WTC11 (cell line): ENCODE results near the gene FRMD4A.

ENCODE experiments used
- JUN ChIP-seq: sonication (generic); formaldehyde crosslinking; IDR thresholded peaks from 2 replicates; pipeline ENCODE4 v1.8.0; 2023; ENCODE audit warnings: mild to moderate bottlenecking, missing genetic modification reagents
- NFYB ChIP-seq: sonication (generic); formaldehyde crosslinking; conservative IDR thresholded peaks from 2 replicates; pipeline ENCODE4 v1.8.0; 2022; ENCODE audit warnings: low read depth, missing genetic modification reagents
- TF ChIP-seq, protein P1 (sequence below): sonication (generic); formaldehyde crosslinking; IDR thresholded peaks from 2 replicates; pipeline ENCODE4 v1.8.1; 2023; ENCODE audit warnings: mild to moderate bottlenecking, missing genetic modification reagents, borderline replicate concordance

DNA sequence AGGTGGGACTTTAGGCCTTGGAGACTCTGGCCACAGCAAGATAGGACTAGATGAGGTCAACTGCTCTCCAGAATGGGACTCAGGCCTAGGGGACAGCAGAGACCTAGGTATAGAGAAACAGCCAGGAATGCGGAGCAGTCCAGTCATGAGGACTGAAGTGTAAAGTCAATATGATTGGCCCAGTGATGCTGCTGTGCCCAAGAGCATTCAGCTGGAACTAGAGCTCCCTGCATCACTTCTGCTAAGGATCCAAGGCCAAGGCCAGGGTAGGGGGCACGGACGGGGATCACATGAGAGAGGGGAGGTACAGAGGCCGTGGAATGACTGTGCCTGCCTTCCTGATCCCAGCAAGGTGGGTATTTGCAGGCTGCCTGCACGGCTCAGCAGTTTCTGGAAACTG is 237.9 kb downstream of the FRMD4A start:
- TF ChIP-seq JUN: no peak
- TF ChIP-seq, protein P1, sequence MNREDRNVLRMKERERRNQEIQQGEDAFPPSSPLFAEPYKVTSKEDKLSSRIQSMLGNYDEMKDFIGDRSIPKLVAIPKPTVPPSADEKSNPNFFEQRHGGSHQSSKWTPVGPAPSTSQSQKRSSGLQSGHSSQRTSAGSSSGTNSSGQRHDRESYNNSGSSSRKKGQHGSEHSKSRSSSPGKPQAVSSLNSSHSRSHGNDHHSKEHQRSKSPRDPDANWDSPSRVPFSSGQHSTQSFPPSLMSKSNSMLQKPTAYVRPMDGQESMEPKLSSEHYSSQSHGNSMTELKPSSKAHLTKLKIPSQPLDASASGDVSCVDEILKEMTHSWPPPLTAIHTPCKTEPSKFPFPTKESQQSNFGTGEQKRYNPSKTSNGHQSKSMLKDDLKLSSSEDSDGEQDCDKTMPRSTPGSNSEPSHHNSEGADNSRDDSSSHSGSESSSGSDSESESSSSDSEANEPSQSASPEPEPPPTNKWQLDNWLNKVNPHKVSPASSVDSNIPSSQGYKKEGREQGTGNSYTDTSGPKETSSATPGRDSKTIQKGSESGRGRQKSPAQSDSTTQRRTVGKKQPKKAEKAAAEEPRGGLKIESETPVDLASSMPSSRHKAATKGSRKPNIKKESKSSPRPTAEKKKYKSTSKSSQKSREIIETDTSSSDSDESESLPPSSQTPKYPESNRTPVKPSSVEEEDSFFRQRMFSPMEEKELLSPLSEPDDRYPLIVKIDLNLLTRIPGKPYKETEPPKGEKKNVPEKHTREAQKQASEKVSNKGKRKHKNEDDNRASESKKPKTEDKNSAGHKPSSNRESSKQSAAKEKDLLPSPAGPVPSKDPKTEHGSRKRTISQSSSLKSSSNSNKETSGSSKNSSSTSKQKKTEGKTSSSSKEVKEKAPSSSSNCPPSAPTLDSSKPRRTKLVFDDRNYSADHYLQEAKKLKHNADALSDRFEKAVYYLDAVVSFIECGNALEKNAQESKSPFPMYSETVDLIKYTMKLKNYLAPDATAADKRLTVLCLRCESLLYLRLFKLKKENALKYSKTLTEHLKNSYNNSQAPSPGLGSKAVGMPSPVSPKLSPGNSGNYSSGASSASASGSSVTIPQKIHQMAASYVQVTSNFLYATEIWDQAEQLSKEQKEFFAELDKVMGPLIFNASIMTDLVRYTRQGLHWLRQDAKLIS: no peak
- TF ChIP-seq NFYB: no peak
